Mesenchymal stem cell (in vitro differentiated cells and primary cell): ENCODE data around the gene PADI6.

ENCODE experiments used
- DNase-seq: peaks from one replicate; pipeline ENCODE4 v3.0.0-alpha.2; 2013
- H2AFZ ChIP-seq: one replicate; pipeline ENCODE4 v1.6.1; 2013; ENCODE audit warnings: low read depth, mild to moderate bottlenecking, control low read depth, inconsistent platforms, low read length, moderate library complexity
- H2AK5ac ChIP-seq: 2 replicates; pipeline ENCODE4 v1.6.1; 2013; ENCODE audit warnings: low read length, moderate library complexity, mild to moderate bottlenecking, inconsistent platforms; ENCODE audit not compliant: severe bottlenecking
- H2BK120ac ChIP-seq: one replicate; pipeline ENCODE4 v1.6.1; 2013; ENCODE audit warnings: low read depth, mild to moderate bottlenecking, inconsistent platforms, low read length, moderate library complexity
- H2BK12ac ChIP-seq, 2 experiments: one replicate each; pipeline ENCODE4 v1.6.1; 2013; ENCODE audit warnings: inconsistent platforms in 2 of 2, low read length in 2 of 2, mild to moderate bottlenecking in 2 of 2, moderate library complexity in 2 of 2, control low read depth in 1 of 2
- H2BK15ac ChIP-seq: one replicate; pipeline ENCODE4 v1.6.1; 2013; ENCODE audit warnings: mild to moderate bottlenecking, low read depth, inconsistent platforms; ENCODE audit not compliant: poor library complexity, severe bottlenecking
- H2BK5ac ChIP-seq: 2 replicates; pipeline ENCODE4 v1.6.1; 2013; ENCODE audit warnings: low read depth, mild to moderate bottlenecking, low read length, control low read depth, inconsistent platforms; ENCODE audit not compliant: poor library complexity, severe bottlenecking
- H3K14ac ChIP-seq, 2 experiments: one replicate each; pipeline ENCODE4 v1.6.1; 2013; ENCODE audit warnings: inconsistent platforms in 2 of 2, low read length in 2 of 2, control low read depth in 1 of 2, mild to moderate bottlenecking in 1 of 2, moderate library complexity in 1 of 2
- H3K18ac ChIP-seq, 2 experiments: one replicate each; pipeline ENCODE4 v1.6.1; 2013; ENCODE audit warnings: inconsistent platforms in 2 of 2, low read length in 2 of 2, control low read depth in 1 of 2, low read depth in 1 of 2, mild to moderate bottlenecking in 1 of 2
- H3K23ac ChIP-seq, 2 experiments: one replicate each; pipeline ENCODE4 v1.6.1; 2013; ENCODE audit warnings: inconsistent platforms in 2 of 2, low read length in 2 of 2, mild to moderate bottlenecking in 2 of 2, moderate library complexity in 2 of 2, control low read depth in 1 of 2
- H3K27ac ChIP-seq: 2 replicates; pipeline ENCODE4 v1.5.1; 2013; ENCODE audit warnings: mild to moderate bottlenecking, moderate library complexity, low read length, control low read depth, inconsistent platforms; ENCODE audit not compliant: poor library complexity, severe bottlenecking
- H3K27me3 ChIP-seq, 2 experiments: 2 replicates each; pipeline versions ENCODE4 v1.6.1 to v1.7.0; 2013; ENCODE audit warnings: low read length in 2 of 2, mild to moderate bottlenecking in 2 of 2, moderate library complexity in 2 of 2, control low read depth in 1 of 2, inconsistent platforms in 1 of 2; ENCODE audit not compliant: control insufficient read depth in 1 of 2, insufficient read depth in 1 of 2
- H3K36me3 ChIP-seq, 2 experiments: 2 replicates each; pipeline versions ENCODE4 v1.6.1 to v1.7.0; 2013; ENCODE audit warnings: low read length in 2 of 2, control low read depth in 1 of 2, inconsistent platforms in 1 of 2, low read depth in 1 of 2, mild to moderate bottlenecking in 1 of 2; ENCODE audit not compliant: insufficient read depth in 2 of 2, control insufficient read depth in 1 of 2
- H3K4ac ChIP-seq, 2 experiments: one replicate each; pipeline ENCODE4 v1.6.1; 2013; ENCODE audit warnings: inconsistent platforms in 2 of 2, low read length in 2 of 2, mild to moderate bottlenecking in 2 of 2, moderate library complexity in 2 of 2, control low read depth in 1 of 2, low read depth in 1 of 2
- H3K4me1 ChIP-seq: 2 replicates; pipeline ENCODE4 v1.6.1; 2013; ENCODE audit warnings: low read depth, low read length, control low read depth; ENCODE audit not compliant: control insufficient read depth, insufficient read depth
- H3K4me2 ChIP-seq: 2 replicates; pipeline ENCODE4 v1.6.1; 2013; ENCODE audit warnings: low read length, mild to moderate bottlenecking, inconsistent platforms; ENCODE audit not compliant: poor library complexity, severe bottlenecking
- H3K4me3 ChIP-seq, 2 experiments: 2 replicates each; pipeline versions ENCODE4 v1.5.1 to v1.7.0; 2013; ENCODE audit warnings: low read length in 2 of 2, mild to moderate bottlenecking in 2 of 2, control low read depth in 1 of 2, low read depth in 1 of 2; ENCODE audit not compliant: insufficient read depth in 1 of 2
- H3K79me1 ChIP-seq: replicated peaks from 2 replicates; pipeline ENCODE4 v1.6.1; 2013; ENCODE audit warnings: mild to moderate bottlenecking, control low read depth, low read length, inconsistent platforms; ENCODE audit not compliant: poor library complexity, severe bottlenecking
- H3K9ac ChIP-seq: 2 replicates; pipeline ENCODE4 v1.7.0; 2013; ENCODE audit warnings: mild to moderate bottlenecking, low read length, moderate library complexity
- H3K9me3 ChIP-seq: 2 replicates; pipeline ENCODE4 v1.7.0; 2013; ENCODE audit warnings: mild to moderate bottlenecking, low read length; ENCODE audit not compliant: control insufficient read depth
- H4K8ac ChIP-seq: one replicate; pipeline ENCODE4 v1.6.1; 2013; ENCODE audit warnings: inconsistent platforms, mild to moderate bottlenecking, low read length, moderate library complexity
- H4K91ac ChIP-seq: one replicate; pipeline ENCODE4 v1.6.1; 2013; ENCODE audit warnings: mild to moderate bottlenecking, low read length, inconsistent platforms
- WGBS: methylation state at CpG from one replicate; pipeline ENCODE4 v1.1.7; 2013; ENCODE audit warnings: mixed read lengths; 5-methylcytosine and 5-hydroxymethylcytosine counted together

The PADI6 gene

GRCh38 chr1:17423781-17424245 lies 51.8 kb downstream of the PADI6 start:
- H2AK5ac ChIP-seq = no peak overlapping the region
- no peak overlapping the region for H3K14ac ChIP-seq
- no peak overlapping the region for H3K27ac ChIP-seq
- H2BK5ac ChIP-seq = no peak overlapping the region
- DNase-seq = peak; percentile 48
- H4K91ac ChIP-seq = no peak overlapping the region
- peaks cover 38% of the 10 kb centered on the region for H3K79me1 ChIP-seq
- no peaks in the 10 kb centered on the region for H3K27me3 ChIP-seq
- no peak overlapping the region for H3K4me2 ChIP-seq
- H4K8ac ChIP-seq = no peak overlapping the region
- no peak overlapping the region for H2AFZ ChIP-seq
- H3K9me3 ChIP-seq = no peaks in the 10 kb centered on the region
- no peak overlapping the region for H3K18ac ChIP-seq
- peaks cover 2% of the 10 kb centered on the region for H3K4me1 ChIP-seq
- no peak overlapping the region for H3K4me3 ChIP-seq
- peaks cover 78 to 95% of the 10 kb centered on the region in 2 experiments for H3K36me3 ChIP-seq
- no peak overlapping the region for H3K23ac ChIP-seq
- WGBS = 68% methylated on average over 13 of the region's 13 CpGs
- no peak overlapping the region for H2BK15ac ChIP-seq
- H2BK12ac ChIP-seq = no peak overlapping the region
- no peak overlapping the region for H2BK120ac ChIP-seq
- no peak overlapping the region for H3K9ac ChIP-seq
- H3K4ac ChIP-seq = no peak overlapping the region

DNA sequence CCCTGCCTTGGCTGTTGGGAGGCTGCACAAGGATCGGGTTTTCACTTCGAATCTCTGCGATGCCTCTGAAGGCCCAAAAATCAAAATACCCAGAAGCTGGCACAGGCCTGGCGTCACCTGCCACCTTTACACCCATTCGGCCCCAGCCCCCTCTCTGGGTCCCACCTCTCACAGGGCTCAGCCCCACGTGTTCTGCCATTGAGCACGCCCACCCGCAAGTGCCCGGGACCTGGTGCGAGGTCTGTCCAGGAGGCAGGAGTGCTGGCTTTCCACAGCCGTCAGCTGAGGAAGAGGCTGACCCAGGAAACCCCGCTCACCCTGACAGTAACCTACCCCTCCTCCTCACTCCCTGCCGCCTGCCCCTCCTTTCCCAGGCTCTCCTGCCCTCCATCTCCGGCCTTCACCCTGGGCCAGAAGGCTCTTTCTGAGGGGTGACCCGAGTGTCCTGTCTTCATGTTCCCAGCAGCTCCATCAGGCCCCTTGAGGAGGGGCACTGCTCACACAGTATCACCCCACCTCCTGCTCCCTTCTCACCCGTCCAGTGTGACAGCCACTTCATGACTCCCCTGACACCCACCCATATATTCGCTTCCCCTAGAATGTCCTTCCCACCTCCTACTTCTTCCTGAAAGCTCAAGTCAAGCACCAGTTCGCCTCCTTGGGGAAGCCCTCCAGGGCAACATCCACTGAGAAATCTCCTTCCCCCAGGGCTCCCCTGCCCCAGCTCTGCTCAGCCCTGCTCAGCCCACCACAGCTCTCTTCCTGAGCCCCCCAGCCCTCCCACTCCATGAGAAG lies 54.0 kb downstream of the PADI6 start:
- no peak overlapping the region for H2BK15ac ChIP-seq
- H3K27ac ChIP-seq = no peak overlapping the region
- no peak overlapping the region for H2BK120ac ChIP-seq
- H2AK5ac ChIP-seq = no peak overlapping the region
- H3K4me3 ChIP-seq = no peak overlapping the region
- no peak overlapping the region for H3K4me2 ChIP-seq
- peaks cover 34% of the 10 kb centered on the region for H3K79me1 ChIP-seq
- H3K18ac ChIP-seq = no peak overlapping the region
- no peak overlapping the region for H4K8ac ChIP-seq
- no peak overlapping the region for H4K91ac ChIP-seq
- H3K9me3 ChIP-seq = no peaks in the 10 kb centered on the region
- H2BK5ac ChIP-seq = no peak overlapping the region
- no peak overlapping the region for H3K9ac ChIP-seq
- H3K14ac ChIP-seq = no peak overlapping the region
- H3K23ac ChIP-seq = no peak overlapping the region
- H3K36me3 ChIP-seq = peaks cover 73 to 85% of the 10 kb centered on the region in 2 experiments
- 95% methylated on average over 18 of the region's 18 CpGs for WGBS
- H3K4me1 ChIP-seq = no peaks in the 10 kb centered on the region
- H2BK12ac ChIP-seq = no peak overlapping the region
- H2AFZ ChIP-seq = no peak overlapping the region
- no peak for DNase-seq
- no peak overlapping the region for H3K4ac ChIP-seq
- no peaks in the 10 kb centered on the region for H3K27me3 ChIP-seq

- no peaks in the 10 kb centered on the region for H3K27me3 ChIP-seq
- DNase-seq = no peak
- H3K36me3 ChIP-seq = peaks cover 69 to 78% of the 10 kb centered on the region in 2 experiments
- H3K14ac ChIP-seq = no peak overlapping the region
- H3K79me1 ChIP-seq = peaks cover 25% of the 10 kb centered on the region
- H2AFZ ChIP-seq = no peak overlapping the region
- H3K27ac ChIP-seq = no peak overlapping the region
- no peak overlapping the region for H3K9ac ChIP-seq
- H2BK5ac ChIP-seq = no peak overlapping the region
- H3K23ac ChIP-seq = no peak overlapping the region
- no peak overlapping the region for H2BK12ac ChIP-seq
- no peak overlapping the region for H3K4ac ChIP-seq
- H3K9me3 ChIP-seq = no peaks in the 10 kb centered on the region
- peaks cover 4% of the 10 kb centered on the region for H3K4me1 ChIP-seq
- H4K91ac ChIP-seq = no peak overlapping the region
- H3K18ac ChIP-seq = no peak overlapping the region
- no peak overlapping the region for H2AK5ac ChIP-seq
- no peak overlapping the region for H4K8ac ChIP-seq
- H2BK15ac ChIP-seq = no peak overlapping the region
- no peak overlapping the region for H3K4me3 ChIP-seq
- no peak overlapping the region for H2BK120ac ChIP-seq
- 91% methylated on average over 21 of the region's 21 CpGs for WGBS
- no peak overlapping the region for H3K4me2 ChIP-seq
Observed at GRCh38 chr1:17427696-17428660, 56.0 kb downstream of the PADI6 start.

GRCh38 chr1:17429183-17429582 lies 57.2 kb downstream of the PADI6 start:
- no peak overlapping the region for H3K14ac ChIP-seq
- H3K79me1 ChIP-seq = peaks cover 19% of the 10 kb centered on the region
- WGBS = 95% methylated on average over 9 of the region's 9 CpGs

More at GRCh38 chr1:17429183-17429582, 57.2 kb downstream of the PADI6 start:
- Histone ChIP-seq H3K27me3 (no peaks in the 10 kb centered on the region), H3K4me2 (no peak overlapping the region), H3K9ac (no peak overlapping the region), H2AK5ac (no peak overlapping the region), H2BK120ac (no peak overlapping the region), H3K27ac (no peak overlapping the region), H3K36me3 (peaks cover 68 to 77% of the 10 kb centered on the region in 2 experiments), H3K9me3 (no peaks in the 10 kb centered on the region), H2BK5ac (no peak overlapping the region), H3K4me3 (no peak overlapping the region), H4K8ac (no peak overlapping the region), H3K18ac (no peak overlapping the region), H2BK12ac (no peak overlapping the region), H3K23ac (no peak overlapping the region), H3K4ac (no peak overlapping the region), H3K4me1 (peaks cover 4% of the 10 kb centered on the region), H4K91ac (no peak overlapping the region), H2AFZ (no peak overlapping the region), H2BK15ac (no peak overlapping the region)
- DNase-seq = no peak
